ENCODE results near the gene CTF1. TPM values are rescaled to one million over a fixed set of nuclear protein-coding genes. Genes with fewer than 3 reads are reported as not detected.

CTF1 gene
- total and polyA plus RNA-seq, 10 of the 15 experiments (the other 5 are each of a cell fraction or from before 2014, with no cell fraction given), result 0.04 to 0.46 (median 0.11) TPM; not detected in 3

DNA sequence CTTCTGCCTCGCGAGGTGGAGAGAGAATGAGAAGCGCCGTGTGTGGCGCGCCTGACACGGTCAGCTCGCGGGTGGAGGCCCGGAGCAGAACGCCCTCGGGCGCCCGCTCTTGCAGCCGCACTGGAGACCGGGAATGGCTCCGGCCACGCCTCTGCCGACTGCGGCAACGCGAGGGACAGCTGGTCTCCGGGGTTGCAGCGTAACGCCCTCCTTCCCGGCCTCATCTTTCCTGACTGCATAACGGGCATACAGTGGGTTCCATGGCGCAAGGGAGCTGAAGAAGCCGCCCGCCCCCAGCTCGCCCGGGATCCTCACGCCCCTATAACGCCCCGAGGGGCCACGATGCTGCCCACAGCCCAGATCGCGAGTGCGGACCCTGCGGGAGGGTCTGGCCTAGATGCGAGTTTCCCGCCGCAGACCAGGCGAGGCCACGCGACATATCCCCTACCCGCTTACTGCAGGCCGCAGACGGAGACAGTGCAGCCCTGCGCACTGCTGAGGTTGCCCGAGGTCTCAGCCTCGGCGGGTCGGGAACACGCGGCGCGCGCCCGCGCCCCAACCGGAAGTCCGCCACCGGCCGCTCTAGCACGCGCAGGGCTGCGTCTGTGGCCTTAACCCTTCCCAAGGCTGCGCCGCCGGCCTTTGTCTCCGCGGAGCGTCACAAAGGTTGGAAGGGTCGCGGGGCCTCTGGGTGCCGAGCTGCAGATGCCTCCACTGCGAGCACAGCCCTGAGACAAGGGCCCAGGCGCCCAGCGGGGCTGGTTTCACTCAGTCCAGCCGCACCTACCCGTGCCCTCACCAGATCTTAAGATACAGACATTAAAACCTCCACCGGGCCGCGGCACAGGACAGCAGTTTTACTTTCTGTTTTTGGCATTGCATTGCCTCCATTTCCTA, 21.3 kb upstream of the CTF1 start (continued):
- TF ChIP-seq, protein P1, sequence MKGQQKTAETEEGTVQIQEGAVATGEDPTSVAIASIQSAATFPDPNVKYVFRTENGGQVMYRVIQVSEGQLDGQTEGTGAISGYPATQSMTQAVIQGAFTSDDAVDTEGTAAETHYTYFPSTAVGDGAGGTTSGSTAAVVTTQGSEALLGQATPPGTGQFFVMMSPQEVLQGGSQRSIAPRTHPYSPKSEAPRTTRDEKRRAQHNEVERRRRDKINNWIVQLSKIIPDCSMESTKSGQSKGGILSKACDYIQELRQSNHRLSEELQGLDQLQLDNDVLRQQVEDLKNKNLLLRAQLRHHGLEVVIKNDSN (IDR thresholded peaks at IDR 0.05; ENCODE audit: borderline replicate concordance, extremely low read length, insufficient read depth, low read depth, low read length), result no peak
- no peak for TF ChIP-seq CHD1 (IDR thresholded peaks at IDR 0.05; ENCODE audit: low read depth, low read length)
- TF ChIP-seq, protein P2, sequence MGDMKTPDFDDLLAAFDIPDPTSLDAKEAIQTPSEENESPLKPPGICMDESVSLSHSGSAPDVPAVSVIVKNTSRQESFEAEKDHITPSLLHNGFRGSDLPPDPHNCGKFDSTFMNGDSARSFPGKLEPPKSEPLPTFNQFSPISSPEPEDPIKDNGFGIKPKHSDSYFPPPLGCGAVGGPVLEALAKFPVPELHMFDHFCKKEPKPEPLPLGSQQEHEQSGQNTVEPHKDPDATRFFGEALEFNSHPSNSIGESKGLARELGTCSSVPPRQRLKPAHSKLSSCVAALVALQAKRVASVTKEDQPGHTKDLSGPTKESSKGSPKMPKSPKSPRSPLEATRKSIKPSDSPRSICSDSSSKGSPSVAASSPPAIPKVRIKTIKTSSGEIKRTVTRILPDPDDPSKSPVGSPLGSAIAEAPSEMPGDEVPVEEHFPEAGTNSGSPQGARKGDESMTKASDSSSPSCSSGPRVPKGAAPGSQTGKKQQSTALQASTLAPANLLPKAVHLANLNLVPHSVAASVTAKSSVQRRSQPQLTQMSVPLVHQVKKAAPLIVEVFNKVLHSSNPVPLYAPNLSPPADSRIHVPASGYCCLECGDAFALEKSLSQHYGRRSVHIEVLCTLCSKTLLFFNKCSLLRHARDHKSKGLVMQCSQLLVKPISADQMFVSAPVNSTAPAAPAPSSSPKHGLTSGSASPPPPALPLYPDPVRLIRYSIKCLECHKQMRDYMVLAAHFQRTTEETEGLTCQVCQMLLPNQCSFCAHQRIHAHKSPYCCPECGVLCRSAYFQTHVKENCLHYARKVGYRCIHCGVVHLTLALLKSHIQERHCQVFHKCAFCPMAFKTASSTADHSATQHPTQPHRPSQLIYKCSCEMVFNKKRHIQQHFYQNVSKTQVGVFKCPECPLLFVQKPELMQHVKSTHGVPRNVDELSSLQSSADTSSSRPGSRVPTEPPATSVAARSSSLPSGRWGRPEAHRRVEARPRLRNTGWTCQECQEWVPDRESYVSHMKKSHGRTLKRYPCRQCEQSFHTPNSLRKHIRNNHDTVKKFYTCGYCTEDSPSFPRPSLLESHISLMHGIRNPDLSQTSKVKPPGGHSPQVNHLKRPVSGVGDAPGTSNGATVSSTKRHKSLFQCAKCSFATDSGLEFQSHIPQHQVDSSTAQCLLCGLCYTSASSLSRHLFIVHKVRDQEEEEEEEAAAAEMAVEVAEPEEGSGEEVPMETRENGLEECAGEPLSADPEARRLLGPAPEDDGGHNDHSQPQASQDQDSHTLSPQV (IDR thresholded peaks at IDR 0.05), result no peak; the same call in 1 of the 2 replicates
- no peak for TF ChIP-seq SMC3 (IDR thresholded peaks at IDR 0.05; ENCODE audit: borderline replicate concordance, low read length)
- TF ChIP-seq SIX5 (IDR thresholded peaks at IDR 0.05; ENCODE audit: low read depth, low read length, severe bottlenecking), result peak; percentile 47
- TF ChIP-seq, protein P3, sequence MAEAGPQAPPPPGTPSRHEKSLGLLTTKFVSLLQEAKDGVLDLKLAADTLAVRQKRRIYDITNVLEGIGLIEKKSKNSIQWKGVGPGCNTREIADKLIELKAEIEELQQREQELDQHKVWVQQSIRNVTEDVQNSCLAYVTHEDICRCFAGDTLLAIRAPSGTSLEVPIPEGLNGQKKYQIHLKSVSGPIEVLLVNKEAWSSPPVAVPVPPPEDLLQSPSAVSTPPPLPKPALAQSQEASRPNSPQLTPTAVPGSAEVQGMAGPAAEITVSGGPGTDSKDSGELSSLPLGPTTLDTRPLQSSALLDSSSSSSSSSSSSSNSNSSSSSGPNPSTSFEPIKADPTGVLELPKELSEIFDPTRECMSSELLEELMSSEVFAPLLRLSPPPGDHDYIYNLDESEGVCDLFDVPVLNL (IDR thresholded peaks at IDR 0.05; ENCODE audit: low read depth, low read length), result no peak; the same call in 1 of the 2 replicates
- no peak for TF ChIP-seq ZNF384 (IDR thresholded peaks at IDR 0.05; ENCODE audit: borderline replicate concordance, low read depth, low read length)
- peak; percentile 97 for TF ChIP-seq TAF1 (IDR thresholded peaks at IDR 0.05; ENCODE audit: borderline replicate concordance, low read depth, low read length)
- TF ChIP-seq ATF7 (IDR thresholded peaks at IDR 0.05; ENCODE audit: low read depth), result no peak
- TF ChIP-seq PAX5 (IDR thresholded peaks at IDR 0.05; ENCODE audit: borderline replicate concordance, low read depth, low read length), result peak; percentile 76; the same call in 1 of the 2 replicates
- TF ChIP-seq CBFB (IDR thresholded peaks at IDR 0.05; ENCODE audit: low read depth), result peak; percentile 70; the same call in 1 of the 2 replicates
- TF ChIP-seq SP1 (IDR thresholded peaks at IDR 0.05; ENCODE audit: low read depth, low read length), result peak; percentile 32
- TF ChIP-seq SREBF1 (IDR thresholded peaks at IDR 0.05; ENCODE audit: low read length), result no peak
- TF ChIP-seq RFX5 (IDR thresholded peaks at IDR 0.05; ENCODE audit: low read depth, low read length), result no peak
- TF ChIP-seq HDAC6 (IDR thresholded peaks at IDR 0.05; ENCODE audit: unreplicated experiment), result no peak
- TF ChIP-seq ZNF687 (IDR thresholded peaks at IDR 0.05), result peak; percentile 84
- TF ChIP-seq MEF2A (IDR thresholded peaks at IDR 0.05; ENCODE audit: insufficient read depth, low read depth, low read length), result peak; percentile 59; the same call in 1 of the 2 replicates
- 0 out of 2 replicates have a peak, but pooled peaks have one; percentile 79 for TF ChIP-seq ASH2L (IDR thresholded peaks at IDR 0.05; ENCODE audit: borderline replicate concordance, low read depth)
- TF ChIP-seq PAX8 (IDR thresholded peaks at IDR 0.05), result no peak

Measured in GM12878 (cell line).